Measurements from ENCODE around the gene SPC24. TPM values are rescaled to one million over a fixed set of nuclear protein-coding genes. Genes with fewer than 3 reads are reported as not detected.
"Not testable (repeated sequence)": the region's sequence is repeated elsewhere in the genome, so short reads cannot be mapped to it uniquely, and the experiment has no call there.

Gene SPC24
- total and polyA plus RNA-seq, 2 donors (not counting 3 experiments of a cell fraction or from before 2014, with no cell fraction given), result 19.8 to 70.0 TPM

DNA sequence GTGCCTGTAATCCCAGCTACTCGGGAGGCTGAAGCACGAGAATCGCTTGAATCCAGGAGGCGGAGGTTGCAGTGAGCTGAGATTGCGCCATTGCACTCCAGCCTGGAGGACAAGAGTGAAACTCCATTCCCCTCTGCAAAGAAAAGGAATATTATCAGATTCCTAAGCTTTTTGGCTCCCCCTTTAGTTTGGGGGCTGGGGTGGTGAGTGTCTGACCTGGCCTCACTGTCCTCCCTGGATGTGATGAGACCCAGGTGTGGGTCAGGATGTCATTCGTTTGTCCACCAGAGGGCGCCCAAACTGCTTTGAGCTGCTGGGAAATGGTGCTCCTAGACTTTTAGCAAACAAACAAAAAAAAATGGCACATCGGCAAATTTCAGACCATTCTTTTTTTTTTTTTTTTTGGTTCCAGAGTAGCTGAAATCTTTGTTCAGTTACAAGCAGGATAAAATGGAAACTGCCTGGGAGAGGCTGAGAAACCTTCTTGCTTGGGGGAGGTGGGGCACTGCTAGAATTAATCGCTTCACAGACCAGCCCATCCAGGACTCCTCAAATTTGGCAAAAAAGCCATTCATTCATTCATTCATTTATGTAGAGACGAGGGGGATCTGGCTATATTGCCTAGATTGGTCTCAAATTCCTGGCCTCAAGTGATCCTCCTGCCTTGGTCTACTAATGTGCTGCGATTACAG is 29.4 kb downstream of the SPC24 start:
- POLR2A ChIA-PET, result interaction anchor here (0.6 to 0.7 kb wide), 3 partner anchors 17 to 220 kb away, joined by 3 to 4 read pairs (median 3); partner anchors contain the start of genes CCDC159, KANK2 and TMEM205
- H2AFZ ChIP-seq (ENCODE audit: low read depth, low read length), result no peak overlapping the region
- H3K9ac ChIP-seq (replicated peaks; ENCODE audit: extremely low read depth, insufficient read depth, low read length), result no peak overlapping the region
- peaks cover 17 to 31% of the 10 kb centered on the region in 2 experiments for H3K36me3 ChIP-seq (ENCODE audit: control insufficient read depth in 2 of 2, extremely low read depth in 1 of 2, insufficient read depth in 2 of 2, low read length in 2 of 2)
- no peaks in the 10 kb centered on the region for H3K9me1 ChIP-seq (replicated peaks; ENCODE audit: control insufficient read depth, extremely low read depth, insufficient read depth, low read length)
- H3K79me2 ChIP-seq (ENCODE audit: control insufficient read depth, insufficient read depth, low read length), result peaks cover 15% of the 10 kb centered on the region
- no peak overlapping the region for H3K4me3 ChIP-seq (replicated peaks in 1 of 3; ENCODE audit: insufficient read depth in 1 of 3, low read depth in 1 of 3, low read length in 3 of 3)
- intact Hi-C loops (cut with micrococcal nuclease), result no loop called here
- BruUV-seq (replicated peaks), result no TSS peak
- CTCF ChIA-PET, result interaction anchor here (0.6 to 4.7 kb wide), 45 partner anchors 9 to 190 kb away, joined by 3 to 116 read pairs (median 6); partner anchors contain the start of genes KANK2, LDLR and SPC24
- no peak overlapping the region for H3K4me2 ChIP-seq (ENCODE audit: insufficient read depth, low read length)
- DNase-seq (ENCODE audit: low read depth, low spot score) (peak; percentile 68), FAIRE-seq (peak; percentile 38)
- dilution Hi-C loops (cut with MboI; ENCODE audit: extremely low pct_ligation_motif_present, low sequenced_read_pairs), result no loop called here
- H4K20me1 ChIP-seq (replicated peaks; ENCODE audit: control insufficient read depth, extremely low read depth, insufficient read depth, low read length), result no peaks in the 10 kb centered on the region
- TF ChIP-seq, protein P1, sequence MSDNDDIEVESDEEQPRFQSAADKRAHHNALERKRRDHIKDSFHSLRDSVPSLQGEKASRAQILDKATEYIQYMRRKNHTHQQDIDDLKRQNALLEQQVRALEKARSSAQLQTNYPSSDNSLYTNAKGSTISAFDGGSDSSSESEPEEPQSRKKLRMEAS (IDR thresholded peaks at IDR 0.05; ENCODE audit: insufficient read depth, insufficient read length), result no peak
- TF ChIP-seq, protein P2, sequence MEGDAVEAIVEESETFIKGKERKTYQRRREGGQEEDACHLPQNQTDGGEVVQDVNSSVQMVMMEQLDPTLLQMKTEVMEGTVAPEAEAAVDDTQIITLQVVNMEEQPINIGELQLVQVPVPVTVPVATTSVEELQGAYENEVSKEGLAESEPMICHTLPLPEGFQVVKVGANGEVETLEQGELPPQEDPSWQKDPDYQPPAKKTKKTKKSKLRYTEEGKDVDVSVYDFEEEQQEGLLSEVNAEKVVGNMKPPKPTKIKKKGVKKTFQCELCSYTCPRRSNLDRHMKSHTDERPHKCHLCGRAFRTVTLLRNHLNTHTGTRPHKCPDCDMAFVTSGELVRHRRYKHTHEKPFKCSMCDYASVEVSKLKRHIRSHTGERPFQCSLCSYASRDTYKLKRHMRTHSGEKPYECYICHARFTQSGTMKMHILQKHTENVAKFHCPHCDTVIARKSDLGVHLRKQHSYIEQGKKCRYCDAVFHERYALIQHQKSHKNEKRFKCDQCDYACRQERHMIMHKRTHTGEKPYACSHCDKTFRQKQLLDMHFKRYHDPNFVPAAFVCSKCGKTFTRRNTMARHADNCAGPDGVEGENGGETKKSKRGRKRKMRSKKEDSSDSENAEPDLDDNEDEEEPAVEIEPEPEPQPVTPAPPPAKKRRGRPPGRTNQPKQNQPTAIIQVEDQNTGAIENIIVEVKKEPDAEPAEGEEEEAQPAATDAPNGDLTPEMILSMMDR (IDR thresholded peaks at IDR 0.05; ENCODE audit: extremely low read depth in 1 of 2, insufficient read depth in 1 of 2, low read depth in 1 of 2, low read length in 2 of 2), result peak; percentile 61 to 72
- no peak for TF ChIP-seq MYC (IDR thresholded peaks at IDR 0.05; ENCODE audit: low read depth, low read length)
- TF ChIP-seq JUN (IDR thresholded peaks at IDR 0.05; ENCODE audit: borderline replicate concordance, insufficient read depth, insufficient read length, low read depth), result no peak
- TF ChIP-seq FOS (IDR thresholded peaks at IDR 0.05; ENCODE audit: borderline replicate concordance, insufficient read depth, low read length), result no peak
- TF ChIP-seq EZH2 (IDR thresholded peaks at IDR 0.05; ENCODE audit: borderline replicate concordance, low read depth, low read length, severe bottlenecking), result no peak
- no peak for TF ChIP-seq POLR2AphosphoS5 (IDR thresholded peaks at IDR 0.05; ENCODE audit: insufficient read depth, low read depth, low read length)
- peaks cover 4% of the 10 kb centered on the region for H3K4me1 ChIP-seq (ENCODE audit: control insufficient read depth, extremely low read depth, insufficient read depth, low read length)
- no peak overlapping the region for H3K27ac ChIP-seq (ENCODE audit: insufficient read depth, low read depth, low read length)
- no peaks in the 10 kb centered on the region for H3K27me3 ChIP-seq (ENCODE audit: control insufficient read depth in 2 of 2, insufficient read depth in 2 of 2, low read length in 2 of 2)
- no peaks in the 10 kb centered on the region for H3K9me3 ChIP-seq (replicated peaks; ENCODE audit: control insufficient read depth, insufficient read depth, low read length)

DNA sequence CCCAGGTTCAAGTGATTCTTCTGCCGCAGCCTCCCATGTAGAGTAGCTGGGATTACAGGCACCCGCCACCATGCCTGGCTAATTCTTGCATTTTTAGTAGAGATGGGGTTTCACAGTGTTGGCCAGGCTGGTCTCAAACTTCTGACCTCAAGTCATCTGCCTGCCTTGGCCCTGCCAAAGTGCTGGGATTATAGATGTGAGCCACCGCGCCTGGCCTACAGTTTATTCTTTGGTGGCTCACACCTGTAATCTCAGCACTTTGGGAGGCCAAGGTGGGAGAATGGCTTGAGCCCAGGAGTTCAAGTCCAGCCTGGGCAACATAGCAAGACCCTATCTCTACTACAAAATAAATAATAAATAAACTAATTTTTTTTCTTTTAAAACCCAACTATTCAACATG is 31.4 kb downstream of the SPC24 start:
- H3K9ac ChIP-seq (replicated peaks; ENCODE audit: extremely low read depth, insufficient read depth, low read length); H3K4me1 ChIP-seq (ENCODE audit: control insufficient read depth, extremely low read depth, insufficient read depth, low read length); FAIRE-seq; H3K4me3 ChIP-seq (replicated peaks in 1 of 3; ENCODE audit: insufficient read depth in 1 of 3, low read depth in 1 of 3, low read length in 3 of 3); DNase-seq (ENCODE audit: low read depth, low spot score); H4K20me1 ChIP-seq (replicated peaks; ENCODE audit: control insufficient read depth, extremely low read depth, insufficient read depth, low read length); H3K27me3 ChIP-seq (ENCODE audit: control insufficient read depth in 2 of 2, insufficient read depth in 2 of 2, low read length in 2 of 2); H3K9me1 ChIP-seq (replicated peaks; ENCODE audit: control insufficient read depth, extremely low read depth, insufficient read depth, low read length); intact Hi-C loops (cut with micrococcal nuclease); dilution Hi-C loops (cut with MboI; ENCODE audit: extremely low pct_ligation_motif_present, low sequenced_read_pairs); H3K9me3 ChIP-seq (replicated peaks; ENCODE audit: control insufficient read depth, insufficient read depth, low read length); H3K4me2 ChIP-seq (ENCODE audit: insufficient read depth, low read length); H2AFZ ChIP-seq (ENCODE audit: low read depth, low read length); H3K27ac ChIP-seq (ENCODE audit: insufficient read depth, low read depth, low read length); BruUV-seq (replicated peaks): not testable (repeated sequence)
- Histone ChIP-seq H3K79me2 (ENCODE audit: control insufficient read depth, insufficient read depth, low read length) (peaks cover 19% of the 10 kb centered on the region), H3K36me3 (ENCODE audit: control insufficient read depth in 2 of 2, extremely low read depth in 1 of 2, insufficient read depth in 2 of 2, low read length in 2 of 2) (peaks cover 21 to 34% of the 10 kb centered on the region in 2 experiments)
- CTCF ChIA-PET, result interaction anchor here (4.7 kb wide), 1 partner anchor 81 kb away, joined by 116 read pairs; no protein-coding TSS in a partner anchor
- POLR2A ChIA-PET, result interaction anchor here (0.9 kb wide), 1 partner anchor 11 kb away, joined by 4 read pairs; no protein-coding TSS in a partner anchor

All from endothelial cell of umbilical vein (primary cell).